Thyroid gland (tissue), 4 donors: ENCODE data around the gene UBE2Q2. TPM values are rescaled to one million over a fixed set of nuclear protein-coding genes. Genes with fewer than 3 reads are reported as not detected.

Experiments used
- DNase-seq, 2 donors: peaks; one replicate each; pipeline ENCODE4 v3.0.0-alpha.2; 2019
- H3K27ac ChIP-seq, 3 donors: fragments of 200-600 bp; sonication (generic); 1 replicate in 2 of 3; 2 replicates in 1 of 3; pipeline ENCODE4 v1.5.1; 2016 to 2019; ENCODE audit warnings: mild to moderate bottlenecking in 1 of 3, moderate library complexity in 1 of 3
- H3K27me3 ChIP-seq: fragments of 200-600 bp; sonication (generic); one replicate; pipeline ENCODE4 v1.5.1; 2019
- H3K36me3 ChIP-seq, 2 donors: fragments of 200-600 bp; sonication (generic); one replicate each; pipeline ENCODE4 v1.5.1; 2016 to 2019
- H3K4me1 ChIP-seq, 2 donors: fragments of 200-600 bp; sonication (generic); one replicate each; pipeline ENCODE4 v1.5.1; 2017 to 2019
- H3K4me3 ChIP-seq, 3 donors: fragments of 200-600 bp; sonication (generic); replicated peaks in 1 of 3; 1 replicate in 2 of 3; 2 replicates in 1 of 3; pipeline ENCODE4 v1.5.1; 2016; ENCODE audit warnings: mild to moderate bottlenecking in 1 of 3
- H3K9me3 ChIP-seq: fragments of 200-600 bp; sonication (generic); one replicate; pipeline ENCODE4 v1.5.1; 2017
- CTCF ChIP-seq, 6 experiments: fragments of 200-600 bp in 3 of 6; fragments of 450-650 bp in 3 of 6; sonication (generic) in 3 of 6; IDR thresholded peaks; one replicate each; pipeline ENCODE4 v1.5.1; 2016 to 2019; ENCODE audit warnings: antibody characterized with exemption in 6 of 6, mild to moderate bottlenecking in 2 of 6, inconsistent platforms in 1 of 6, moderate library complexity in 1 of 6
- POLR2A ChIP-seq, 2 donors: fragments of 450-650 bp; IDR thresholded peaks; one replicate each; pipeline ENCODE4 v1.6.1; 2017; ENCODE audit warnings: antibody characterized with exemption in 2 of 2, mild to moderate bottlenecking in 2 of 2, moderate library complexity in 1 of 2
- WGBS, 2 donors: methylation state at CpG; one replicate each; pipeline ENCODE4 v1.1.5; 2017; 5-methylcytosine and 5-hydroxymethylcytosine counted together
- intact Hi-C: fragments of 100-400 bp; cut with DNase I; formaldehyde crosslinking; loops from one replicate; pipeline ENCODE4 v1.15.1; 2023
- total RNA-seq, 4 donors: library from RNA; depleted of rRNA; stranded (reverse); fragments of >200 nt; gene quantifications; one replicate each; pipeline ENCODE4 v1.2.3, GENCODE V29; 2016

UBE2Q2 gene
- total RNA-seq, 4 donors from 2014 or later, result 35.8 to 52.3 (median 44.9) TPM

- intact Hi-C loops, result no loop called here
- 75 to 86% methylated on average over 3 of the region's 3 CpGs for WGBS, 2 donors
- Histone ChIP-seq H3K4me1 (no peaks in the 10 kb centered on the region), H3K27ac (no peak overlapping the region), H3K36me3 (no peaks in the 10 kb centered on the region), H3K27me3 (no peaks in the 10 kb centered on the region), H3K4me3 (no peak overlapping the region), H3K9me3 (no peaks in the 10 kb centered on the region)
- no peak for TF ChIP-seq CTCF (IDR thresholded peaks at IDR 0.05)
- no peak for TF ChIP-seq POLR2A (IDR thresholded peaks at IDR 0.05)
- no peak for DNase-seq
These were observed 11.1 kb upstream of the UBE2Q2 start for GRCh38 chr15:75832114-75832513.

- Histone ChIP-seq H3K36me3 (no peaks in the 10 kb centered on the region), H3K9me3 (no peaks in the 10 kb centered on the region), H3K27me3 (no peaks in the 10 kb centered on the region), H3K4me1 (no peaks in the 10 kb centered on the region), H3K4me3 (no peak overlapping the region), H3K27ac (no peak overlapping the region)
- intact Hi-C loops, result no loop called here
- TF ChIP-seq POLR2A (IDR thresholded peaks at IDR 0.05) (no peak), CTCF (IDR thresholded peaks at IDR 0.05) (no peak)
- no peak for DNase-seq
- 98 to 99% methylated on average over 2 of the region's 2 CpGs for WGBS, 2 donors
These were observed 9.2 kb upstream of the UBE2Q2 start for GRCh38 chr15:75834021-75834420.

- H3K9me3 ChIP-seq, result no peaks in the 10 kb centered on the region
- TF ChIP-seq POLR2A (IDR thresholded peaks at IDR 0.05), result no peak
- DNase-seq, result no peak
- H3K4me1 ChIP-seq, result peaks cover 5 to 6% of the 10 kb centered on the region in 2 donors
- WGBS, 2 donors, result 67 to 72% methylated on average over 2 of the region's 2 CpGs
- no peak overlapping the region for H3K4me3 ChIP-seq
- intact Hi-C loops, result no loop called here
- no peaks in the 10 kb centered on the region for H3K27me3 ChIP-seq
- no peaks in the 10 kb centered on the region for H3K36me3 ChIP-seq
- H3K27ac ChIP-seq, result no peak overlapping the region
These were observed 7.0 kb upstream of the UBE2Q2 start for GRCh38 chr15:75835990-75836958.

- 90 to 96% methylated on average over 2 of the region's 2 CpGs for WGBS, 2 donors
- Histone ChIP-seq H3K4me3 (no peak overlapping the region), H3K27me3 (no peaks in the 10 kb centered on the region), H3K36me3 (no peaks in the 10 kb centered on the region), H3K9me3 (no peaks in the 10 kb centered on the region), H3K4me1 (peaks cover 5 to 6% of the 10 kb centered on the region in 2 donors), H3K27ac (no peak overlapping the region)
- intact Hi-C loops, result no loop called here
- no peak for DNase-seq
- TF ChIP-seq POLR2A (IDR thresholded peaks at IDR 0.05) (no peak), CTCF (IDR thresholded peaks at IDR 0.05) (no peak)
These were observed 6.3 kb upstream of the UBE2Q2 start for GRCh38 chr15:75836959-75837334.

GRCh38 chr15:75840659-75841058 lies 2.6 kb upstream of the UBE2Q2 start:
- no peaks in the 10 kb centered on the region for H3K9me3 ChIP-seq
- no peaks in the 10 kb centered on the region for H3K36me3 ChIP-seq
- intact Hi-C loops, result no loop called here
- no peak overlapping the region for H3K4me3 ChIP-seq
- no peak overlapping the region for H3K27ac ChIP-seq
- DNase-seq, result peak; percentile 8 to 26
- TF ChIP-seq CTCF (IDR thresholded peaks at IDR 0.05), result no peak
- no peak for TF ChIP-seq POLR2A (IDR thresholded peaks at IDR 0.05)
- H3K27me3 ChIP-seq, result no peaks in the 10 kb centered on the region
- peaks cover 14 to 18% of the 10 kb centered on the region in 2 donors for H3K4me1 ChIP-seq
